Measurements from ENCODE around the gene PCMT1. TPM values are rescaled to one million over a fixed set of nuclear protein-coding genes. Genes with fewer than 3 reads are reported as not detected.

PCMT1 gene
- total and polyA plus RNA-seq, 2 of the 13 experiments (the other 11 are each of a cell fraction or from before 2014, with no cell fraction given): 112 to 169 TPM

- TF ChIP-seq NR2F6 (IDR thresholded peaks at IDR 0.05): no peak
- peak; percentile 50; the same call in 1 of the 2 replicates for TF ChIP-seq NR2F6 (CRISPR knock-in tag; IDR thresholded peaks at IDR 0.05)
- TF ChIP-seq HNF4G (IDR thresholded peaks at IDR 0.05; ENCODE audit: borderline replicate concordance, low read depth, low read length): no peak
- no peak for TF ChIP-seq HNF4G (CRISPR knock-in tag; IDR thresholded peaks at IDR 0.05; ENCODE audit: borderline replicate concordance, low read depth)
- peak; percentile 36; the same call in 1 of the 2 replicates for TF ChIP-seq MAX (IDR thresholded peaks at IDR 0.05)
- 0 out of 2 replicates have a peak, but pooled peaks have one; percentile 46 for TF ChIP-seq REPIN1 (CRISPR knock-in tag; IDR thresholded peaks at IDR 0.05; ENCODE audit: borderline replicate concordance, low read depth)
- TF ChIP-seq ZNF160 (CRISPR knock-in tag; IDR thresholded peaks at IDR 0.05): no peak
- no peak for TF ChIP-seq NFATC3 (CRISPR knock-in tag; IDR thresholded peaks at IDR 0.05)
- no peak for TF ChIP-seq ZBTB7A (CRISPR knock-in tag; IDR thresholded peaks at IDR 0.05)
- TF ChIP-seq HNF1B (CRISPR knock-in tag; IDR thresholded peaks at IDR 0.05): 0 out of 2 replicates have a peak, but pooled peaks have one; percentile 41
Observed at GRCh38 chr6:149723771-149724417, 25.6 kb upstream of the PCMT1 start (continued).

- DNase-seq (ENCODE audit: low spot score): no peak
- Histone ChIP-seq H3K36me3 (replicated peaks in 1 of 2; ENCODE audit: control insufficient read depth in 1 of 2, insufficient read depth in 2 of 2, low read length in 2 of 2) (peaks cover 20 to 55% of the 10 kb centered on the region in 2 experiments), H3K4me1 (ENCODE audit: insufficient read depth, low read length) (peaks cover 5% of the 10 kb centered on the region; the same call in 1 of the 2 replicates), H3K4me2 (ENCODE audit: low read depth, low read length) (no peak overlapping the region), H2AFZ (ENCODE audit: low read length) (no peak overlapping the region), H3K4me3 (replicated peaks in 1 of 3; ENCODE audit: insufficient read depth in 1 of 3, low read depth in 2 of 3, low read length in 3 of 3) (no peak overlapping the region), H3K9ac (ENCODE audit: insufficient read depth, low read depth, low read length) (no peak overlapping the region), H4K20me1 (ENCODE audit: insufficient read depth, low read length) (no peaks in the 10 kb centered on the region), H3K27ac (ENCODE audit: extremely low read length, insufficient read depth, low read length) (no peak overlapping the region), H3K27me3 (ENCODE audit: control insufficient read depth in 1 of 2, insufficient read depth in 2 of 2, low read length in 2 of 2) (no peaks in the 10 kb centered on the region), H3K79me2 (ENCODE audit: insufficient read depth, low read length) (no peaks in the 10 kb centered on the region), H3K9me3 (ENCODE audit: low read length) (no peaks in the 10 kb centered on the region)
- TF ChIP-seq SAFB2 (CRISPR knock-in tag; IDR thresholded peaks at IDR 0.05; ENCODE audit: borderline replicate concordance, low read depth): no peak
- peak; percentile 71 for TF ChIP-seq CEBPB (IDR thresholded peaks at IDR 0.05; ENCODE audit: borderline replicate concordance, low read depth, low read length)
- WGBS (ENCODE audit: low lambda C conversion rate): 98% methylated on average over 3 of the region's 3 CpGs
- CTCF ChIA-PET (ENCODE audit: low intra/inter-chr PET ratio, low total read pairs): no interaction called here
- no TSS peak for BruUV-seq (replicated peaks)
- in situ Hi-C loops (cut with HindIII; ENCODE audit: extremely low pct_ligation_motif_present, low pct_unique_long_range_greater_than_20kb): no loop called here
- FAIRE-seq: no peak
- no peak for ATAC-seq
- intact Hi-C loops (cut with micrococcal nuclease; ENCODE audit: unreplicated experiment): loop anchor here (2.0 kb wide), 2 partner anchors 105 to 201 kb away; no protein-coding TSS in a partner anchor
- POLR2A ChIA-PET: interaction anchor here (1.0 kb wide), 1 partner anchor 8 kb away, joined by 4 read pairs; the partner anchor contains the start of gene LATS1
Observed at GRCh38 chr6:149725785-149726184, 23.8 kb upstream of the PCMT1 start.
